ENCODE measurements around the gene C15orf39. TPM values are rescaled to one million over a fixed set of nuclear protein-coding genes. Genes with fewer than 3 reads are reported as not detected.
"Not testable (repeated sequence)": the region's sequence is repeated elsewhere in the genome, so short reads cannot be mapped to it uniquely, and the experiment has no call there.

The C15orf39 gene
- total RNA-seq, 1 donor from 2014 or later, result 2.1 TPM

- FAIRE-seq, result no peak
- TF ChIP-seq CTCF (IDR thresholded peaks at IDR 0.05; ENCODE audit: insufficient read depth, low read length, severe bottlenecking), result no peak
Measured at GRCh38 chr15:75237316-75237982, 35.8 kb downstream of the C15orf39 start.

DNA sequence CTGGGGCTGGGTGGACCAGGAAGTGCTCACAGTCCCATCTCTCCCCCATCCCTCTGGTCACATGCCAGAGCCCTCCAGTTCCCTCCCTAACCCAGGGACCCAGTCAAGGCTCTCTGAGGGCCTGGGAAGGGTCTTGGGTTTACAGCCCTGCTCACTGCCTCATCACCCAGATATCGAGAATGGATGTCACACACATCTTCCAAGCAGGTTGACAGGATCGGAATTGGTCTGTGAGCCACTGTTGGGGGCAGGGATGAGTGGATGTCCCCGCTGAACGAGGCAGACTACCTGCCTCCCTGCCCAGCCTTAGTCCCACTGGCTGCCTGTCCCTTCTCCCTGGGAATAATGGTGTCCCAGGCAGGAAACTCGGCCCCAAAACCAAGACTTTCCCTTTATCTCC lies 36.5 kb downstream of the C15orf39 start:
- no peaks in the 10 kb centered on the region for H3K36me3 ChIP-seq (ENCODE audit: control insufficient read depth, insufficient read depth, low read length)
- no peak for TF ChIP-seq CTCF (IDR thresholded peaks at IDR 0.05; ENCODE audit: insufficient read depth, low read length, severe bottlenecking)
- no peak for DNase-seq (ENCODE audit: low read depth)
- H3K4me3 ChIP-seq (ENCODE audit: low read depth, low read length), result no peak overlapping the region
- H3K27me3 ChIP-seq (ENCODE audit: control insufficient read depth, insufficient read depth, low read length), result peaks cover 4% of the 10 kb centered on the region
- FAIRE-seq, result no peak

More at GRCh38 chr15:75237316-75237982, 35.8 kb downstream of the C15orf39 start:
- H3K4me3 ChIP-seq (ENCODE audit: low read depth, low read length), result no peak overlapping the region
- H3K36me3 ChIP-seq (ENCODE audit: control insufficient read depth, insufficient read depth, low read length), result no peaks in the 10 kb centered on the region
- no peak for DNase-seq (ENCODE audit: low read depth)
- peaks cover 4% of the 10 kb centered on the region for H3K27me3 ChIP-seq (ENCODE audit: control insufficient read depth, insufficient read depth, low read length)

DNA sequence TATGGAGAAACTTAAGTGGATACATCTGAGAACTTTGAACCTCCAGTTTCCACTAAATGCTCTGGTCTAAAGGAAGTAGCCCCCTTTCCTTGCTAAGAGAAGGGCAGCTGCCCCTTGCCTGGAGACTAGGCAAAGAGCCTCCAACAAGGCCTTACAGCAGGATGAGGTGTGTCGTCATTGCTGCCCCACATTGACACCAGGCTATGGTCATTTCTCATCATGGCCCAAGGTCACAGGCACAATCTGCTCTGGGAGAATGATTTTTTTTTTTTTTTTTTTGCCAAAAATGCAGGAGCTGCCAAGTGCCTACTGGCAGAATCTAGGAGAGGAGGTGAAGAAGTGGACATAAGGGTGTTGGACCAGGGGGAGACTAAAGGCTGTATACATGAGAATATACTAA lies 44.1 kb downstream of the C15orf39 start:
- not testable (repeated sequence) for H3K4me3 ChIP-seq (ENCODE audit: low read depth, low read length); DNase-seq (ENCODE audit: low read depth); H3K36me3 ChIP-seq (ENCODE audit: control insufficient read depth, insufficient read depth, low read length); H3K27me3 ChIP-seq (ENCODE audit: control insufficient read depth, insufficient read depth, low read length); FAIRE-seq

DNA sequence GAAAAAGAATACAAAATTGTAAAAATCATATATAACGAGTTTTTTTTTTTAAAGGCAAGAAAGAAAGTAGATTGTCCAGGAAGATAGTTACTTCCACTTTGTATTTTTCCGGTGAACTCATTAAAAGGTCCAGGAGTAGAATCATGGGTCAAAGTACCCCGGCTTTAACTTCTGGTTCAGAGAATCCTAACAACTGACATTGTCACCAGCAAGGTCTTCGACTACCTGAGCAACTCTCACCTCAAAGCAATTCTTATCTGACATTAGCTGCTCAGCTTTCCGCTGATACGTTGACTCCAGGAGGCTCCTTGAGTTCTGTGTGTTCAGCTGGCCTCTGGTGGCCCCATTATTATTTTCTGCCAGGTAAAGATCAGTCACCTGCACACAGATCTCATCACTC lies 47.3 kb downstream of the C15orf39 start:
- not testable (repeated sequence) for H3K4me3 ChIP-seq (ENCODE audit: low read depth, low read length); DNase-seq (ENCODE audit: low read depth); FAIRE-seq; H3K27me3 ChIP-seq (ENCODE audit: control insufficient read depth, insufficient read depth, low read length); H3K36me3 ChIP-seq (ENCODE audit: control insufficient read depth, insufficient read depth, low read length)

- H3K4me3 ChIP-seq (ENCODE audit: low read depth, low read length), result no peak overlapping the region
- TF ChIP-seq CTCF (IDR thresholded peaks at IDR 0.05; ENCODE audit: insufficient read depth, low read length, severe bottlenecking), result no peak
- no peak for DNase-seq (ENCODE audit: low read depth)
- FAIRE-seq, result no peak
- H3K36me3 ChIP-seq (ENCODE audit: control insufficient read depth, insufficient read depth, low read length), result no peaks in the 10 kb centered on the region
- peaks cover 9% of the 10 kb centered on the region for H3K27me3 ChIP-seq (ENCODE audit: control insufficient read depth, insufficient read depth, low read length)
Measured at GRCh38 chr15:75249726-75250125, 48.0 kb downstream of the C15orf39 start.

DNA sequence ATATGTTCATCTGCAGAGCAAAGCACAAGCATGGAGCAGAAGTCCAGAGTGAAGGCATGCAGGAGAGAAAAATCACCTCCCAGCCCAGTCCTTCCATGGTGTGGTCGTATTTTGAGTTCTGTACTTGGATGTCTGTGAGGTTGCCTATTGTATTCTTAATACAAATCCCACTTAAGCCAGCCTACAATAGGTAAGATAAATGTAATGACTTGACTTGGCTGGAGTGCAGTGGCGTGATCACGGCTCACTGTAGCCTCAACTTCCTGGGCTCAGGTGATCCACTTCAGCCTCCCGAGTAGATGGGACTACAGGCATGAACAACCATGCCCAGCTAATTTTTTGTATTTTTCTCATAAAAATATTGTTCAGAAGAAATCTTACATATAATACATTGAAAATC lies 49.7 kb downstream of the C15orf39 start:
- H3K36me3 ChIP-seq (ENCODE audit: control insufficient read depth, insufficient read depth, low read length); FAIRE-seq; H3K4me3 ChIP-seq (ENCODE audit: low read depth, low read length); H3K27me3 ChIP-seq (ENCODE audit: control insufficient read depth, insufficient read depth, low read length); DNase-seq (ENCODE audit: low read depth): not testable (repeated sequence)

DNA sequence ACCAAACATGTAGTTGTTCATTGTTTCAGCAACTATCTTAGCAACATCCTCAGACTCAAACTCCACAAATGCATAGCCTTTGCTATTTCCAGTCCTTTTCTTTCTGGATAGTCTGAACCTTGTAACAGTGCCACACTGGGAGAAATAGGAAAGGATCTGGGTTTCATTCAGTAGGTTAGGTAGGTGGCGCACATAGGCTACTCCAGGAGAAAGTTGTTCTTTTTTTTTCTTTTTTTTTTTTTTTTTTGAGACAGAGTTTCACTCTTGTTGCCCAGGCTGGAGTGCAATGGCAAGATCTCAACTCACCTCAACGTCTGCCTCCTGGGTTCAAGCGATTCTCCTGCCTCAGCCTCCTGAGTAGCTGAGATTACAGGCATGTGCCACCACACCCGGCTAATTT lies 50.6 kb downstream of the C15orf39 start:
- H3K27me3 ChIP-seq (ENCODE audit: control insufficient read depth, insufficient read depth, low read length); H3K4me3 ChIP-seq (ENCODE audit: low read depth, low read length); DNase-seq (ENCODE audit: low read depth); H3K36me3 ChIP-seq (ENCODE audit: control insufficient read depth, insufficient read depth, low read length); FAIRE-seq: not testable (repeated sequence)

DNA sequence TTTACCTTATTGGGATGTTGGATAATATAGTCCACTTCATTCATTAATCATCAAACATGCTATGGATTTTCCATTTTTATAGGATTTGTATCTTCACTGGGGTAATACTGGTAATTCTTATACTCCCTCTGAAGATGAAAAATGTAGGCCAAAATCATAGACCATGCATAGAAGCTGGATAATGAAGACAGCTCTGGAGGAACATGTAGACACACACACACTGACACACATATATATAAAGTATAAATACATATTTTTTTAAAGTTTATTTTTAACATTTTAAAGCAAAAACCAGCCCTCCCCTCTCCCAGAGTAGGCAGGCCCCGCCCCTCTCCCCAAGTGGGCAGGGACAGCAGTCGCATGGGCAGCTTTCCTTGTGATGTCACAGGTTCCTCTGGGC lies 56.4 kb downstream of the C15orf39 start, which contains the start of gene GOLGA6C:
Gene GOLGA6C, plus strand, starts transcription at position 301 of the 400 bp plus-strand sequence. CDS start 265 bp downstream, outside the sequence.
- DNase-seq (ENCODE audit: low read depth); H3K36me3 ChIP-seq (ENCODE audit: control insufficient read depth, insufficient read depth, low read length); FAIRE-seq; H3K27me3 ChIP-seq (ENCODE audit: control insufficient read depth, insufficient read depth, low read length); H3K4me3 ChIP-seq (ENCODE audit: low read depth, low read length): not testable (repeated sequence)

- H3K36me3 ChIP-seq (ENCODE audit: control insufficient read depth, insufficient read depth, low read length); H3K4me3 ChIP-seq (ENCODE audit: low read depth, low read length); FAIRE-seq; DNase-seq (ENCODE audit: low read depth); H3K27me3 ChIP-seq (ENCODE audit: control insufficient read depth, insufficient read depth, low read length): not testable (repeated sequence)
Measured at GRCh38 chr15:75258620-75259343, 57.1 kb downstream of the C15orf39 start.

- not testable (repeated sequence) for FAIRE-seq; H3K4me3 ChIP-seq (ENCODE audit: low read depth, low read length); DNase-seq (ENCODE audit: low read depth); H3K27me3 ChIP-seq (ENCODE audit: control insufficient read depth, insufficient read depth, low read length); H3K36me3 ChIP-seq (ENCODE audit: control insufficient read depth, insufficient read depth, low read length)
Measured at GRCh38 chr15:75259873-75260272, 58.2 kb downstream of the C15orf39 start.

Measured in bronchial epithelial cell (primary cell).